Parathyroid adenoma (tissue), 2 donors: ENCODE results near the gene FYB2.

ENCODE experiments used
- H2AFZ ChIP-seq: fragments of 300-600 bp; sonication (generic); one replicate; pipeline ENCODE4 v1.7.0; 2017; ENCODE audit warnings: antibody characterized with exemption, mild to moderate bottlenecking
- H3K27ac ChIP-seq: fragments of 300-600 bp; sonication (generic); one replicate; pipeline ENCODE4 v1.7.0; 2017
- H3K27me3 ChIP-seq: fragments of 300-600 bp; sonication (generic); one replicate; pipeline ENCODE4 v1.7.0; 2017; ENCODE audit warnings: low read length; ENCODE audit not compliant: control insufficient read depth, insufficient read depth
- H3K36me3 ChIP-seq: fragments of 300-600 bp; sonication (generic); one replicate; pipeline ENCODE4 v1.7.0; 2017; ENCODE audit warnings: low read length; ENCODE audit not compliant: control insufficient read depth, insufficient read depth
- H3K4me1 ChIP-seq: fragments of 300-600 bp; sonication (generic); one replicate; pipeline ENCODE4 v1.7.0; 2017; ENCODE audit warnings: control low read depth
- H3K4me2 ChIP-seq: fragments of 300-600 bp; sonication (generic); one replicate; pipeline ENCODE4 v1.7.0; 2017; ENCODE audit warnings: low read length
- H3K4me3 ChIP-seq: fragments of 300-600 bp; sonication (generic); one replicate; pipeline ENCODE4 v1.7.0; 2017; ENCODE audit warnings: low read depth, low read length
- H3K79me2 ChIP-seq: fragments of 300-600 bp; sonication (generic); one replicate; pipeline ENCODE4 v1.7.0; 2017; ENCODE audit warnings: control low read depth
- H3K9ac ChIP-seq: fragments of 300-600 bp; sonication (generic); one replicate; pipeline ENCODE4 v1.7.0; 2017; ENCODE audit warnings: mild to moderate bottlenecking
- H3K9me3 ChIP-seq: fragments of 300-600 bp; sonication (generic); one replicate; pipeline ENCODE4 v1.7.0; 2017; ENCODE audit warnings: low read length; ENCODE audit not compliant: control insufficient read depth
- TF ChIP-seq, protein P1 (sequence below): fragments of 300-600 bp; sonication (generic); IDR thresholded peaks from one replicate; pipeline ENCODE4 v1.7.0; 2017; ENCODE audit warnings: antibody characterized with exemption, mild to moderate bottlenecking
- donor health status: primary hyperparathyroidism.

FYB2 gene

DNA sequence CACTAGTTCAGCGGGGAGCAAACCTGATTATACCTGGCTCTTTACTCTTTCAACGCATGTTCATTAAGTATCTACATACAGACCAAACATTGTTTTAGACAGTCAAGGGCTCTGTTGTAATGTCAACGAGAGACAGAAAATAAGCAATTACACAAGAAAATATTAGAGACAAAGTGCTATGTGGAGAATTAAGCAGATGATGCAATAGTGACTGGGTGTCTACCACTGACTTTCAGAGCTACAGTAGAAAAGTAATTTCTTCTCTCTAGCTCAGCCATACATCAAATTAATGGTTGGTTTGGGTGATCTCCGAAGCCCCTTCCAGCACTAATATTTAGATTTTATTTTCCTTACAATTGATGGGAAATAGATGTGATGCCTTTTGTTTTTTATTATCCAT lies 23.3 kb downstream of the FYB2 start:
- TF ChIP-seq, protein P1, sequence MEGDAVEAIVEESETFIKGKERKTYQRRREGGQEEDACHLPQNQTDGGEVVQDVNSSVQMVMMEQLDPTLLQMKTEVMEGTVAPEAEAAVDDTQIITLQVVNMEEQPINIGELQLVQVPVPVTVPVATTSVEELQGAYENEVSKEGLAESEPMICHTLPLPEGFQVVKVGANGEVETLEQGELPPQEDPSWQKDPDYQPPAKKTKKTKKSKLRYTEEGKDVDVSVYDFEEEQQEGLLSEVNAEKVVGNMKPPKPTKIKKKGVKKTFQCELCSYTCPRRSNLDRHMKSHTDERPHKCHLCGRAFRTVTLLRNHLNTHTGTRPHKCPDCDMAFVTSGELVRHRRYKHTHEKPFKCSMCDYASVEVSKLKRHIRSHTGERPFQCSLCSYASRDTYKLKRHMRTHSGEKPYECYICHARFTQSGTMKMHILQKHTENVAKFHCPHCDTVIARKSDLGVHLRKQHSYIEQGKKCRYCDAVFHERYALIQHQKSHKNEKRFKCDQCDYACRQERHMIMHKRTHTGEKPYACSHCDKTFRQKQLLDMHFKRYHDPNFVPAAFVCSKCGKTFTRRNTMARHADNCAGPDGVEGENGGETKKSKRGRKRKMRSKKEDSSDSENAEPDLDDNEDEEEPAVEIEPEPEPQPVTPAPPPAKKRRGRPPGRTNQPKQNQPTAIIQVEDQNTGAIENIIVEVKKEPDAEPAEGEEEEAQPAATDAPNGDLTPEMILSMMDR, result no peak
- no peak overlapping the region for H3K9ac ChIP-seq

DNA sequence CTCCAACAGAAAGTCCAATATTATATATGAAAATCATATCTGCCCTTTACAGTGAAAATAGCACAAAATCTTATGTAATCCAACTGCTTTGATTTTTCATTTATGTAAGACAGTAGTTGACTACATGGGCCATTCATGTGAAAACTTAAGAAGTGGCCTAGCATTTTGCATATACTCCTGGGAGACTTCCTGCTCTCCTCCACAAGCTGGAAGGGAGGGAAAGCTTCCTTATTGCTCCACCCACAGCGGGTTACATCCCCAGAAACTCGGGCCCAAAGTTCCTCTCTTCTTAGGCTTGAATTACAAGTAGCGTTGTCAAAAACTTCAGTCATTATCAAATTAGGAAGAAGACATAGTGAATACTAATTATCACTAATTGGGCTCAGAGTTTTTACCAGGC lies 29.2 kb downstream of the FYB2 start:
- no peak overlapping the region for H2AFZ ChIP-seq
- H3K79me2 ChIP-seq, result no peaks in the 10 kb centered on the region
- H3K9ac ChIP-seq, result no peak overlapping the region
- H3K36me3 ChIP-seq, result no peaks in the 10 kb centered on the region
- TF ChIP-seq, protein P1, result no peak
- H3K27me3 ChIP-seq, result no peaks in the 10 kb centered on the region
- no peak overlapping the region for H3K27ac ChIP-seq
- H3K9me3 ChIP-seq, result no peaks in the 10 kb centered on the region
- H3K4me1 ChIP-seq, result no peaks in the 10 kb centered on the region
- H3K4me3 ChIP-seq, result no peak overlapping the region
- no peak overlapping the region for H3K4me2 ChIP-seq

More for the DNA sequence above, 23.3 kb downstream of the FYB2 start:
- Histone ChIP-seq H3K27me3 (no peaks in the 10 kb centered on the region), H3K79me2 (no peaks in the 10 kb centered on the region), H3K4me1 (no peaks in the 10 kb centered on the region), H2AFZ (no peak overlapping the region), H3K9me3 (no peaks in the 10 kb centered on the region), H3K4me2 (no peak overlapping the region), H3K4me3 (no peak overlapping the region), H3K36me3 (no peaks in the 10 kb centered on the region), H3K27ac (no peak overlapping the region)

DNA sequence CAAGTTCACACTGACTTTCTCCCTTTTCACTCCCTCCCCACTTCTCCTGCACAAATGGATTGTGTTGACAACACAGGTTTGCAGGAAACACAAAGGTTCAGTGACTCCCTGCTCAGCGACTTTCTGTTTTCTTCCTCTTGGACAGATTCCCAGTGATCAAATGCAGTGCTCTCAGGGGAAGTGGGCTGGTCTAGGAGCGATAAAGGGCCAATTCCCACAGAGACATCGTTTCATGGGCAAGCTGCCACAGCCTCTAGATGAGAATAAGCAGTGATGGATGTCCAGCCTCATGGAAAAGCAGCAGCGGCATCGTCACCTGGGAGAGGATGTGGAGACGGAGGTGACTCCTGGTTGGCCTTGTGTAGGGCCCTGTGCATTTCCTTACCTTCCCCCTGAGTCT lies 30.6 kb downstream of the FYB2 start:
- no peaks in the 10 kb centered on the region for H3K4me1 ChIP-seq
- H2AFZ ChIP-seq, result peak overlapping the region; percentile 29
- H3K36me3 ChIP-seq, result no peaks in the 10 kb centered on the region
- H3K4me3 ChIP-seq, result no peak overlapping the region
- TF ChIP-seq, protein P1, result no peak
- no peak overlapping the region for H3K4me2 ChIP-seq
- no peak overlapping the region for H3K9ac ChIP-seq
- H3K27ac ChIP-seq, result no peak overlapping the region
- H3K9me3 ChIP-seq, result no peaks in the 10 kb centered on the region
- no peaks in the 10 kb centered on the region for H3K79me2 ChIP-seq
- H3K27me3 ChIP-seq, result no peaks in the 10 kb centered on the region

DNA sequence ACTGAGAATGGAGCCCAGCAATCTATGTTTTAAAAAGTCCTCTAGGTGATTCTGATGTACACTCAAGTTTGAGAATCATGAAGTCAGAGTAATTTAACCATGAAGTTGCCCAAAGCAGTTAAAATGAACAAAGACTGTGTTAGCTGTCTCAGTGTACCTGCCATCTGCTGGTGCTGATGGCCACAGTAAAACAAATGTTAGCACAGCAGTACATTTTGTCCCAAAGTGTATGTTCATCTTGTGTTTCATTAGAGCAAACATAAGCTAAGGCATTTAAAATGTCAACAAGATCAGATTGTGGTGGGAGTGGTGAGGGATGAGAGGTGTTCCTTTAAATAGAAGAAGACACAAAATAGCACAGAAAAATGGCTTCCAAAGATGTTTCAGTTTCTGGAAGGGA lies 31.1 kb downstream of the FYB2 start:
- H3K79me2 ChIP-seq, result no peaks in the 10 kb centered on the region
- H3K9me3 ChIP-seq, result no peaks in the 10 kb centered on the region
- H3K36me3 ChIP-seq, result no peaks in the 10 kb centered on the region
- H3K27me3 ChIP-seq, result no peaks in the 10 kb centered on the region
- H3K4me3 ChIP-seq, result no peak overlapping the region
- H3K27ac ChIP-seq, result no peak overlapping the region
- TF ChIP-seq, protein P1, result no peak
- H3K4me1 ChIP-seq, result no peaks in the 10 kb centered on the region
- H3K9ac ChIP-seq, result no peak overlapping the region
- no peak overlapping the region for H3K4me2 ChIP-seq
- peak overlapping the region; percentile 29 for H2AFZ ChIP-seq

DNA sequence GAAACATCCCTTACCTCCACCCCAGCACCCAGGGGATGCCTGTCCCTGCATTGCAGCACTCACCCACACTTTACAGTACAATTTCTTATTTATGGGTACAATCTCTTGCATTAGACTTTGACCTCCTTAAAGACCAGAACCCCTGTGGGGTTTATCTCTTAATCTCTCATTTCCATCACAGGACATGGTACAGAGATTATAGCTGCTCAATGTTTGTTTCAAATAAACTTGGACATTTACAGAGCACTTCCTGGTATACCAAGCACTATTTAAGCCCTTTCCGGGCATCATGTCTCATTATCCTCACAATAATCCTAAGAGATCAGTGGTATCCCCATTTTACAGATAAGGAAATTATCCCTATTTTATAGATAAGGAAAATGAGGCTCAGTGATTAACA lies 31.9 kb downstream of the FYB2 start:
- no peaks in the 10 kb centered on the region for H3K9me3 ChIP-seq
- H3K36me3 ChIP-seq, result no peaks in the 10 kb centered on the region
- H3K27ac ChIP-seq, result no peak overlapping the region
- H3K79me2 ChIP-seq, result no peaks in the 10 kb centered on the region
- H3K4me1 ChIP-seq, result no peaks in the 10 kb centered on the region
- H3K9ac ChIP-seq, result no peak overlapping the region
- TF ChIP-seq, protein P1, result no peak
- no peak overlapping the region for H3K4me3 ChIP-seq
- peak overlapping the region; percentile 9 for H3K4me2 ChIP-seq
- H3K27me3 ChIP-seq, result no peaks in the 10 kb centered on the region
- H2AFZ ChIP-seq, result no peak overlapping the region
